Tibial artery (tissue), 4 donors: ENCODE data around the gene WDR82.

ENCODE experiments used
- DNase-seq, 2 donors: peaks; one replicate each; pipeline ENCODE4 v3.0.0-alpha.2; 2019
- H3K27ac ChIP-seq, 2 donors: fragments of 200-600 bp; sonication (generic) in 1 of 2; 1 replicate in 1 of 2; 2 replicates in 1 of 2; pipeline ENCODE4 v1.5.1; 2018 to 2019; ENCODE audit warnings: mild to moderate bottlenecking in 1 of 2
- H3K27me3 ChIP-seq, 2 donors: fragments of 200-600 bp; sonication (generic) in 1 of 2; one replicate each; pipeline versions ENCODE4 v1.5.1 to v1.6.0; 2016 to 2019
- H3K36me3 ChIP-seq, 3 donors: fragments of 200-600 bp; sonication (generic) in 2 of 3; one replicate each; pipeline ENCODE4 v1.5.1; 2016 to 2019; ENCODE audit warnings: mild to moderate bottlenecking in 2 of 3
- H3K4me1 ChIP-seq, 4 donors: fragments of 200-600 bp; sonication (generic) in 2 of 4; 1 replicate in 3 of 4; 2 replicates in 1 of 4; pipeline ENCODE4 v1.5.1; 2016 to 2019
- H3K4me3 ChIP-seq, 2 donors: fragments of 200-600 bp; sonication (generic) in 1 of 2; 1 replicate in 1 of 2; 2 replicates in 1 of 2; pipeline ENCODE4 v1.5.1; 2018 to 2019; ENCODE audit warnings: mild to moderate bottlenecking in 2 of 2
- H3K9me3 ChIP-seq, 3 donors: fragments of 200-600 bp; sonication (generic) in 1 of 3; one replicate each; pipeline ENCODE4 v1.5.1; 2016 to 2019
- intact Hi-C: fragments of 100-400 bp; cut with DNase I; formaldehyde crosslinking; loops from one replicate; pipeline ENCODE4 v1.15.0; 2023; ENCODE audit warnings: low total_unique reads
- TF ChIP-seq, protein P1 (sequence below), 2 experiments: fragments of 200-600 bp in 1 of 2; fragments of 450-650 bp in 1 of 2; IDR thresholded peaks; one replicate each; pipeline ENCODE4 v1.5.1; 2017 to 2019; ENCODE audit warnings: antibody characterized with exemption in 2 of 2, mild to moderate bottlenecking in 1 of 2, moderate library complexity in 1 of 2

The WDR82 gene

DNA sequence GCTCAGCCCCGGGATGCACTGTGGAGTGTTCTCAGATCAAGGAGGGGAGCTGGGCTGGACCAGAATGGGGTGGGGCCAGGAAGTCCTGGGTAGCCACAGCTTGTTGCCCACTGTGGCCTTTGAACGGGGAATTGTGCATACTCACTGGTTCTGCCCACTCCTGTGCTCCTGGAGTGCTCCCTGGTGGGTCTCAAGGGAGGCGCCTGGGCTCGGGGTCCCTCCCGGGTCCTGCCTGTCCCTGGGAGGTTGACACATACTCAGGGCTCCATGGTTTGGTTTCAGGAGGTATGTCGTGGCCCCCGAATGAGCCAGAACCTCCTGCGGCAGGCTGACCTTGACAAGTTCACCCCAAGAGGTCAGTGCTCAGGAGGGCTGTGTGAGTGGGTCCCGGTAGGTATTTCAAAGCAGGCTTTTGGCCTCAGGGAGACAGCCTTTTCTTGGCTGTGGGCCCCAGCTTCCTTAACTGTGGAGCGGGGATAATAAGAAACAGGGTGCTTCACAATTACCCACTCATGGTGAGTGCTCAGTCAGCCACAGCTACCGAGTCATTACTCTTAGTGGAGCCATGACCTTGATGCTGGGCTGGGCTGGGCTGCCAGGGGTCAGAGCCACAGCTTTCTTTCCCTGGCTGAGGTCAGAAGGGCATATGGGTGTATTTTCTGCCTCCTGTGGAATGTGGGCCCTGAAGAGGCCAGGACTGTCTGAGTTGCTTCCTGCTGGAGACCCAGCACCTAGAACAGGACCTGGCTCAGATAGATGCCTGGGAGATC is 45.3 kb upstream of the WDR82 start:
- H3K4me3 ChIP-seq = no peak overlapping the region
- no peaks in the 10 kb centered on the region for H3K9me3 ChIP-seq
- H3K4me1 ChIP-seq = no peaks in the 10 kb centered on the region
- intact Hi-C loops = no loop called here
- no peak for DNase-seq
- TF ChIP-seq, protein P1, sequence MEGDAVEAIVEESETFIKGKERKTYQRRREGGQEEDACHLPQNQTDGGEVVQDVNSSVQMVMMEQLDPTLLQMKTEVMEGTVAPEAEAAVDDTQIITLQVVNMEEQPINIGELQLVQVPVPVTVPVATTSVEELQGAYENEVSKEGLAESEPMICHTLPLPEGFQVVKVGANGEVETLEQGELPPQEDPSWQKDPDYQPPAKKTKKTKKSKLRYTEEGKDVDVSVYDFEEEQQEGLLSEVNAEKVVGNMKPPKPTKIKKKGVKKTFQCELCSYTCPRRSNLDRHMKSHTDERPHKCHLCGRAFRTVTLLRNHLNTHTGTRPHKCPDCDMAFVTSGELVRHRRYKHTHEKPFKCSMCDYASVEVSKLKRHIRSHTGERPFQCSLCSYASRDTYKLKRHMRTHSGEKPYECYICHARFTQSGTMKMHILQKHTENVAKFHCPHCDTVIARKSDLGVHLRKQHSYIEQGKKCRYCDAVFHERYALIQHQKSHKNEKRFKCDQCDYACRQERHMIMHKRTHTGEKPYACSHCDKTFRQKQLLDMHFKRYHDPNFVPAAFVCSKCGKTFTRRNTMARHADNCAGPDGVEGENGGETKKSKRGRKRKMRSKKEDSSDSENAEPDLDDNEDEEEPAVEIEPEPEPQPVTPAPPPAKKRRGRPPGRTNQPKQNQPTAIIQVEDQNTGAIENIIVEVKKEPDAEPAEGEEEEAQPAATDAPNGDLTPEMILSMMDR (IDR thresholded peaks at IDR 0.05) = no peak
- H3K36me3 ChIP-seq = peaks cover 0 to 6% (median 0%) of the 10 kb centered on the region in 3 donors
- H3K27me3 ChIP-seq = no peaks in the 10 kb centered on the region
- H3K27ac ChIP-seq = no peak overlapping the region

DNA sequence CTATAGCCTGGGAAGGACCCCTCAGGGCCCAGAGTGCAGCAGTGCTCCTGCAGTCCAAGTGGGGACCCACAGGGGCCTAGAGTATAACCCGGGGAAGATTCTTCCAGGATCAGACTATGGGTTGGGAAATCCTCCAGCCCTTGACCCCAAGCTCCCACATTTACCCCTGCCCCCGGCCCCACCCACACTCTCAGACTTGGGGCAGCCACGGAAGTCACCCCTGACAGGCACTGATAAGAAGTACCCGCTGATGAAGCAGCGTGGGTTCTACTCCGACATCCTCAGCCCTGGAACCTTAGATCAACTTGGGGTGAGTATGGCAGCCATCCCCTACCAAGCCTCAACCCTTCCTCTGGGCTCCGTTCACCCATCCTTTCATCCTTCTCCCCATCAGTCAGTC is 44.0 kb upstream of the WDR82 start:
- intact Hi-C loops = no loop called here
- Histone ChIP-seq H3K36me3 (peaks cover 0 to 6% (median 0%) of the 10 kb centered on the region in 3 donors), H3K27ac (no peak overlapping the region), H3K9me3 (no peaks in the 10 kb centered on the region), H3K27me3 (no peaks in the 10 kb centered on the region), H3K4me3 (no peak overlapping the region), H3K4me1 (peaks cover 0 to 6% (median 3%) of the 10 kb centered on the region in 4 donors)
- TF ChIP-seq, protein P1 (IDR thresholded peaks at IDR 0.05) = no peak
- DNase-seq = no peak

DNA sequence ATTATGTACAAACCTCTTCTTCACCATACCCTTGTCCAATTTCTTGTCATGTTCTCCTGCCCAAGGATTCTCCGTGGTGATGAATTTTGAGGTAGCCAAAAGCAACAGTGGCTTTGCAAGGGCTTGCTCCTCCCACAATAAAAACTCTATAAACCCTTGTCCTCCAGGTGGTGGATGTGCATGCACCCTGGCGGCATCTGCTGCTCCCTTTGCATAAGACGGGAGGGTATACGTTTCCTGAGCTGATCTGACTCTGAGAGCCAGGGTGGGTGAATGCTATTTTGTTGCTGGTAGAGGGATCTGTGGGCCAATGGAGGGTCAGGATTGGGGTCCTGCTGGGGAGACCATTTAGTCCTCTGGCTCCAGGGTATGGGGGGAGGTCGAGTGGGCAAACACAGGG is 43.0 kb upstream of the WDR82 start:
- TF ChIP-seq, protein P1 (IDR thresholded peaks at IDR 0.05) = no peak
- no peak overlapping the region for H3K4me3 ChIP-seq
- intact Hi-C loops = no loop called here

DNA sequence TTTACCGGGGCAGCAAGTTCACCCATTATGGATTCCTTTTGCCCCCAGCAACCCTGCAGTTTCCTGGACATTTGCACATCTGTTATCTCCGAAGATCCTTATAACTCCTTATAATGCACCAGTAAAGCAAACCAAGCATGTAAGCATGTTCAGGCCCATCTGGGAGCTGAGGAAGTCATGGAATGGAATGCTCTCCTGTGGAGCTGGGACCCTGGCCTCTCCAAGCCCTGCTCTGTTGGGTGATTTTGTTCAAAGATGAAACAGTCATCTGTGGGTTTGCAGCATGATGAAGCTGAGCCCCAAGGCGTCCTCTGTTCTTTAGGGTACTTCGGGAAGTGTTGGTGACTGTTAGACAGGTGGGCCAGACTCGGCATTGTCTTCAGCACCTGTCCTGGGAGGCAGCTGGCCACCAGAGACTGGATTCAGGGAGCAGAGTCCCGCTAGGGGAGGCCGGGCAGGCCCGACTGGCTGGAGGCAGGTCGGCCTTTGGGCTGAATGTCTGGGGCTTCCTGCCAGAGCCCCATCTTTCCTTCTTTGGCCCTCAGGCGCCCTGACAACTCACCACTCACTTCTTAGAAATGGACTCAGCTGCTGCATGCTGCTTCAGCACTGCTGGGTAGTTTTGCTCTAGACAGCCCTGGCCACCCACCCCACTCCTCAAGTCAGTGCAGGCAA is 41.6 kb upstream of the WDR82 start:
- Histone ChIP-seq H3K9me3 (no peaks in the 10 kb centered on the region), H3K27me3 (no peaks in the 10 kb centered on the region), H3K36me3 (no peaks in the 10 kb centered on the region), H3K4me3 (no peak overlapping the region), H3K4me1 (peaks cover 0 to 11% (median 5%) of the 10 kb centered on the region in 4 donors), H3K27ac (no peak overlapping the region)
- intact Hi-C loops = no loop called here
- no peak for DNase-seq
- TF ChIP-seq, protein P1 (IDR thresholded peaks at IDR 0.05) = no peak

More for the DNA sequence above, 43.0 kb upstream of the WDR82 start:
- DNase-seq = no peak
- H3K4me1 ChIP-seq = peaks cover 0 to 11% (median 5%) of the 10 kb centered on the region in 4 donors
- no peaks in the 10 kb centered on the region for H3K27me3 ChIP-seq
- no peaks in the 10 kb centered on the region for H3K9me3 ChIP-seq
- H3K27ac ChIP-seq = no peak overlapping the region
- no peaks in the 10 kb centered on the region for H3K36me3 ChIP-seq

DNA sequence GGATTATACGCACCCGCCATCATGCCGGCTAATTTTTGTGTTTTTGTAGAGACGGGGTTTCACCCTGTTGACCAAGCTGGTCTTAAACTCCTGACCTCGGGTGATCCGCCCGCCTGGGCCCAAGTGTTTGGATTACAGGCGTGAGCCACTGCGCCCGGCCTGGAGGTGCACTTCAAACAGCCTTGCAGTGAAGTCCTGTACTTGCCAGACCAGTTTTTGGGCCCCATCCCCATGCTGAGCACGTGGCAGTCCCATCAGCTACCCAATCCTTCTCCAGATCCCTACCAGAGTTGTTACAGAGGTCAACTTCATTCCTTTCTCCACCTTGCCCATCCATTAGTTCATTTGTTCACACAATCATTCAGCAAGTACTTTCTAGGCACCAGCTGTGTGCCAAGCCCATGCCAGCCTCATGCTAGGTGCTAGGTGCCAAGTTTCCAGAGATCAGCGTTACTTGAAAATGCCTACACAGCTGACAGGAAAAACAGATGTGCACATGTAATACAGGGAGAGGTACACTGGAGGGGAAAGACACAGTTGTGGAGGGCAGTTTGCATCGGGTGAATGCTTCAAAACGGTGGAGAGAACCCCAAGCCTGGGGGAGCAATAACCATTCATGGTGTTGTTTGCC is 39.9 kb upstream of the WDR82 start:
- no peak overlapping the region for H3K27ac ChIP-seq
- H3K4me3 ChIP-seq = peak overlapping the region in 1 of 2 donors; percentile 42
- no peaks in the 10 kb centered on the region for H3K36me3 ChIP-seq
- TF ChIP-seq, protein P1 (IDR thresholded peaks at IDR 0.05) = no peak
- DNase-seq = no peak
- intact Hi-C loops = no loop called here
- peaks cover 0 to 11% (median 5%) of the 10 kb centered on the region in 4 donors for H3K4me1 ChIP-seq
- H3K9me3 ChIP-seq = no peaks in the 10 kb centered on the region
- H3K27me3 ChIP-seq = no peaks in the 10 kb centered on the region
